Measurements from ENCODE around the gene PLRG1.

- TF ChIP-seq CTCF (IDR thresholded peaks at IDR 0.05; ENCODE audit: low read depth, low read length) (no peak), MAX (IDR thresholded peaks at IDR 0.05; ENCODE audit: low read depth, low read length) (no peak)
These were observed 32.5 kb upstream of the PLRG1 start for GRCh38 chr4:154582723-154583122.
